Stimulated activated CD4-positive, alpha-beta T cell treated with anti-CD3 and anti-CD28 coated beads, TNF-alpha, amount 100 ng/mL, for 4 hours (primary cell): ENCODE measurements around the gene CYB5D1.
"Not testable (repeated sequence)": the region's sequence is repeated elsewhere in the genome, so short reads cannot be mapped to it uniquely, and the experiment has no call there.

Experiments used
- DNase-seq, 3 experiments: peaks; one replicate each; pipeline ENCODE4 v3.0.0-alpha.2; 2020; ENCODE audit warnings: low read depth in 3 of 3

The CYB5D1 gene

GRCh38 chr17:7857713-7858521, at the start of gene CYB5D1:
Gene CYB5D1 (plus strand): TSS chr17:7858003. CDS start chr17:7858135, 132 bp downstream.
- DNase-seq, result peak; percentile 75 to 85 (median 81)

DNA sequence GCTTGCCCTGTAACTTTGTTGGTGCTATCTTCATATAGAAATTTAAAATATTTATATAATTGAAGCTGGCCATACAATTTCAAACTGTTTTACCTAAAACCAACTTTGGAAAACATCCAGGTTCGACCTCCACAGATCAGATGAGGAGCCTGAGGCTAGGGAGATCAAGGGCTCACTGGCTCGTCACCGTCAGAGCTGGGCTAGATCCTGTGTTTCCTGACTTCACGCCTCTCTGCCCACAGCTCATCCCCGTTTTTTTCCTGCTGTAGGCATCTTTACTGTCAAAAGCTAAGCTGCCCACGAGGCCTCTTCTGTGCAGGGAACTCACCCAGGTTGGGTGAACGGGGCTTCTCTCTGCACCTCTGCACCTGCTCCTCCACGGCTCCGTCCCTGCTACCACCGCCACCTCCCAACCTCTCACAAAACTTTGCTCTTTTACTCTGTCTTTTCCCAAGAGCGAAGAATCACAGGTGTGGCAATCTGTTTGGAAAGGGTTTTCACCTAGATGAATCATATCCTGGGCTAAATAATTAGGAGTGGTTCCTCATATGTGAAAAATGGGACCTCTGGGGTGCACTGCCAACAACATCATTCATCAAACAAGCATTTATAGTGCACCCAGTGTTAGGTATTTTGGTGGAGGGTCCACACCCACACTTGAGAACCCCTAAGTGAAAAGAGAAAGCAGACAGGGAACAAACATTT, 48.6 kb upstream of the CYB5D1 start:
- no peak for DNase-seq

DNA sequence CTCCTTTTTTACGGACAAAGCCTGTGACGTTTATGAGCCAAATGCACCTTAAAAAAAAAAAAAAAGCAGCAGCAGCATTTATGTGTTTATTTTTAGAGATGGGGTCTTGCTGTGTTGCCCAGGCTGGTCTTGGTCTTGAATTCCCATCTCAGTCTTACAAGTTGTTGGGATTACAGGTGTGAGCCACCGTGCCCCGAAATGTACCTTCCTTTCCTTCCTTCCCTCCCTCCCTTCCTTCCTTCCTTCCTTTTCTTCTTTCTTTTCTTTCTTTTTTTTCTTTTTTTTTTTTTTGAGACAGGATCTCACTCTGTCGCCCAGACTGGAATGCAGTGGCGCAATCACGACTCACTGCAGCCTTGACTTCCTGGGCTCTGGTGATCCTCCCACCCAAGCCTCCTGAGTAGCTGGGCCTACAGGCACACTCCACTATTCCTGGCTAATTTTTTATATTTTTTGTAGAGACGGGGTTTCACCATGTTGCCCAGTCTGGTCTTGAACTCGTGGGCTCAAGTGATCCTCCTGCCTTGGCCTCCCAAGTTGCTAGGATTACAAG, 47.9 kb upstream of the CYB5D1 start:
- DNase-seq, result not testable (repeated sequence)

- DNase-seq, result no peak
These were observed 46.6 kb upstream of the CYB5D1 start for GRCh38 chr17:7811251-7811650.

- no peak for DNase-seq
These were observed 42.8 kb upstream of the CYB5D1 start for GRCh38 chr17:7814969-7815368.

- DNase-seq, result no peak
These were observed 40.7 kb upstream of the CYB5D1 start for GRCh38 chr17:7816926-7817642.

GRCh38 chr17:7817643-7817964, 40.2 kb upstream of the CYB5D1 start:
- DNase-seq, result no peak

DNA sequence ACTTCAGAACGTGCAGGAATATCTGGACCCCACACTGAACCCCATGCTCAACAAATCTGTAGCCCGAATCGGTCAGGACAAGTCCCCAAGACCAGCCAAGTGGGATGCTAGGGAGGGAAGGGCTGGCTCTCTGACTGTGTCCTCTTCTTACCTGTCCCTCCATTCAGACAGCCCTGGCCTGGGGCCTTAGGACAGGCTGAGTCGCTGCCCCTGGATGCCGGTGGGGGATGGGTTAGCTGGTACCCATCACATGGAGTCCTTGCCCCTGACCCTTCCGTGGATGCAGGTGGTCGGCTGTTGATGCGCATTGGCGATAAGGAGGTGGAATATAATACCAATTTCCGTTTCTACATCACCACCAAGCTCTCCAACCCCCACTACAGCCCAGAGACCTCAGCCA, 39.8 kb upstream of the CYB5D1 start:
- DNase-seq, result no peak

DNA sequence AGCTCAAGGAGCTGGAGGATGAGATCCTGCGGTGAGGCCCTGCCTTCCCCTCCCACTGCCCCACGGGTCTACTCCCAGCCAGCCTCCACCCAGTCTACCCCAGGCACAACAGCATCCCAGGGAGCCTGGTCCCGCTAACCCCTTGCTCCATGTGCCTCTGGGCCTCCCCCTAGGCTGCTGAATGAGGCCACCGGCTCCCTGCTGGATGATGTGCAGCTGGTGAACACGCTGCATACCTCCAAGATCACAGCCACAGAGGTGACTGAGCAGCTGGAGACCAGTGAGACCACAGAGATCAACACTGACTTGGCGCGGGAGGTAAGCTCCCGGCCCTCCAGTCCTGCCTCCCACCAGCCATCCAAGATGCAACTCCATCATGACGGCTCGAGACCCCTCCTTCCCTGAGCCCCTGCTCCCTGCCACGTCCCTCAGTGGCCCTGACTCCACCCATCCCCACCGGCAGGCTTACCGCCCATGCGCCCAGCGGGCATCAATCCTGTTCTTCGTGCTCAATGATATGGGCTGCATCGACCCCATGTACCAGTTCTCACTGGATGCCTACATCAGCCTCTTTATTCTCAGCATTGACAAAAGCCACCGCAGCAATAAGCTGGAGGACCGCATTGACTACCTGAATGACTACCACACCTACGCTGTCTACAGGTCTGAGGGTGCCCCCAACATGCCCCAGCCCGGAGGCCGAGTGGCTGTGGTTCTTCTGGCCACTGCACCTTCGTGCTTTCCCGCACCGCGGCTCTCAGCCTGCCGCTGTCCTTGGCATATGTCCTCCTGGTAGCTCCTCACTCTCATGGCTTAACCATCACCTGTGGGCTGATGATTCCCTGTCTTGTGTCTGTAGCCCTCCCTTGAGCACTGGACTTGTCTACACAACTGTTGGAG, 38.8 kb upstream of the CYB5D1 start:
- no peak for DNase-seq

- no peak for DNase-seq
These were observed 37.6 kb upstream of the CYB5D1 start for GRCh38 chr17:7820231-7820630.

DNA sequence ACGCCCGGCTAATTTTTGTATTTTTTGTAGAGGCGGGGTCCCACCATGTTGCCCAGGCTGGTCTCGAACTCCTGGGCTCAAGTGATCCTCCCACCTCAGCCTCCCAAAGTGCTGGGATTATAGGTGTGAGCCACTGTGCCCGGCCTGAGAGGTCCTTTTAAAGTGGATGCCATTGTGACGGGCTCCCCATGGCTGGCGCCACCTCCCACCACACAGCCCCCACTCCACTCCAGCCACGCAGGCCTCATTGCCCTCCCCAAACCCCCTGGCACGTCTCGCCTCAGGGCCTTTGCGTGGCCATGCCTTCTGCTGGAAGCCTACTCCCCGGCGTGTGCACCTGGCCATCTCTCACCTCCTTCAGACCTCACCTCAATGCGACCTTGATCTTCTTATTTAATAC, 35.7 kb upstream of the CYB5D1 start:
- no peak for DNase-seq

DNA sequence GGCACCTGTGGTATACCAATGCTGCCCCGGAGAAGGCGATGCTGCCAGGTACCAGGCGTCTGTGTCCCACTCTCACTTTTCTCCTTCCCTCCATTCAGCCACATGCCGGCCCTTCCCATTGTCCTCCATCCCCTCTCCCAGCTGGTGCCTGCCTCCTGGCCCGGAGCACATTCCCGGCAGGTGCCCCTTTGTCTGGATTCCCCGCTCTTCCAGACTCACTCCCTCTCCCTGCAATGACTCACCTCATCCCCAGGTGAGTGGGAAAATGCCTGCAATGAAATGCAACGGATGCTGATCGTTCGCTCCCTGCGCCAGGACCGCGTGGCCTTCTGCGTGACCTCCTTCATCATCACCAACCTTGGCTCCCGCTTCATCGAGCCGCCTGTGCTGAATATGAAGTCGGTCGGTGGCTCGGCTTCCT, 34.2 kb upstream of the CYB5D1 start:
- no peak for DNase-seq

DNA sequence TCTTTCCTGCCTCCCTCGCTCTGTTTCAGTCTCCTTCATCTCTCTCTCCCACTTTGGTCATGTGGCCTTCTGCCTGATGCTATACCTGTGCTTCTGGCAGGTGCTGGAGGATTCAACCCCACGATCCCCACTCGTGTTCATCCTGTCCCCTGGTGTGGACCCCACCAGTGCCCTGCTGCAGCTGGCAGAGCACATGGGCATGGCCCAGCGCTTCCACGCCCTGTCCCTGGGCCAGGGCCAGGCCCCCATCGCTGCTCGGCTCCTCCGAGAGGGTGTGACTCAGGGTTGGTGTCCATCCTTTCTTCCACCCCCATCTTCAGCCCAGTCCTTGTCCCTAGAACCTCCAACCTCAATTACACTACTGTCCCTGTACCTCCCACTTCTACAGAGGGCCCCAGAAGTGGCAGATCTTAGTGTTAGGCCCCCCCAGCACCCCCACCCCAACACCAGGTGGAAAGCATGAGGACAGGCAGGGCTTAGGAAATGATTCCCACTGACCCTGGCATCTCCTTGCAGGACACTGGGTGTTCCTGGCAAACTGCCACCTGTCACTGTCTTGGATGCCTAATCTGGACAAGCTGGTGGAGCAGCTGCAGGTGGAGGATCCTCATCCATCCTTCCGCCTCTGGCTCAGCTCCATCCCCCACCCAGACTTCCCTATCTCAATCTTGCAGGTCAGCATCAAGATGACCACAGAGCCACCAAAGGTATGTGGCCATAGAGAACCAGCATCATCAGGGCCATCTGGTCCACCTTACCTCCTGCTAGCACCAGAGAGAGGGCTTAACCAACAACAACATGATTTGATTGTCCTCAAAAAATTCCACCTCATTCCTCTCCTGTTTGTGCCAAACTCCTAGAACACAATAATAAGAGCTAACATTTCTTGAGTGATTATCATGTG, 33.5 kb upstream of the CYB5D1 start:
- DNase-seq, result no peak

DNA sequence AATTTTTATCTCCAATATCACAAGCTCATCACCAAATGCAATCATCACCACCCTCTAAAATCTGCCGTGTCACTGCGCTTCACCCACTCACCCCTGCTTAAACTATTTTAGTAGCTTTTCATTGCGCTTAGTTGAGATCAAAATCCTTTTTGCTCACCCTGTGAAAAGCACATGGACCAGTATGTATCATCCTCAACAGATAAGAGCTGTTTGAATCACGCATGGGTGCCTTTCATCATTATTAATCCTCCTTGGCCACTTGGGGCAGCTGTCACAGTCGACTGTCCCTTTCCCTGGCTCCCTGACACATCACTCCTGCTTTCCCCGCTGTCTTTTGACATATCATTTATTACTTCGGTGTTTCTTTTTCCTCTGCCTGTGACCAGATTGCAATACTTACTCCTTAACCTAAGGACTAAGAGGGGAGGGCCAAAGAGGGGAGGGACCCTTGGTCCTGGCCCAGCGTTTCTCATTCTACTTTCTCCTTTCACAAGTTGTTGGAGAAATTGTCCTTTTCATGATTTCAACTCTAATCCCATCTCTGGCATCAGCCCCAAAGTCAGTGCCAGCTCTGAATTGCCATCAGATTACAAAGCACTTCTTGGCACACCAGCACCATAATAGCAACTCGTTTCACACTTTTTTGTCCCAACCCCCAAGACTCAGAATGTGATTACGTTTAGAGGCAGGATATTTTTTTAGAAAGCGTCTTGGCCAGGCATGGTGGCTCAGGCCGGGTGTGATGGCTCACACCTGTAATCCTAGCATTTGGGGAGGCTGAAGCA, 32.4 kb upstream of the CYB5D1 start:
- no peak for DNase-seq

DNA sequence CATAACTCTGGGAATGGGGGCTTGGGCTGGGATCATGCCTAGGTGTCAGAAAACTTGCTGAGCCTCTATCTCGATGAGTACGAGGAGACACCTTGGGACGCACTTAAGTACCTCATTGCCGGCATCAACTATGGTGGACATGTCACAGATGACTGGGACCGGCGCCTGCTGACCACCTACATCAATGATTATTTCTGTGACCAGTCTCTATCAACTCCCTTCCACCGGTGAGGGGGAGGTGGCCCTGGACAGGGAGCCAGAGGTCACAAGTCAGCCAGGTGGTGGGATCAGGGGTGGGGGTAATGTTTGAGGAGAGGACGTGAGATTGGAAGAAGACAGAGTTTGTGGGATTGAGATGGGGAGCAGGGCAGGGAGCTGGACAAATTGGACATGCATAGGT, 27.2 kb upstream of the CYB5D1 start:
- DNase-seq, result no peak

DNA sequence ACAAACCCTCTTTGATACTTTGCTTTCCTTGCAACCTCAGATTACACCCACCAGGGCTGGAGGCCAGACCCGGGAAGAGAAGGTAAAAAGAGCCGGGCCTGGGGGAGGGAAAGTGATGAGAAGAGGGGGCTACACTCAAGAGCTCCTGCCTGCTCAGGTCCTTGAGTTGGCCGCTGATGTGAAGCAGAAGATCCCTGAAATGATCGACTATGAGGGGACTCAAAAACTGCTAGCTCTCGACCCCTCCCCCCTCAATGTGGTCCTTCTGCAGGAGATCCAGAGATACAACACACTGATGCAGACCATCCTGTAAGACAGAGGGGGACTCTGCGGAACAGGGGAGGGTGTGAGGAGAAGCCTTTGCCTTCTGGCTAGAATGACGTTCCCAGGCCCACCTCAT, 26.6 kb upstream of the CYB5D1 start:
- DNase-seq, result no peak

DNA sequence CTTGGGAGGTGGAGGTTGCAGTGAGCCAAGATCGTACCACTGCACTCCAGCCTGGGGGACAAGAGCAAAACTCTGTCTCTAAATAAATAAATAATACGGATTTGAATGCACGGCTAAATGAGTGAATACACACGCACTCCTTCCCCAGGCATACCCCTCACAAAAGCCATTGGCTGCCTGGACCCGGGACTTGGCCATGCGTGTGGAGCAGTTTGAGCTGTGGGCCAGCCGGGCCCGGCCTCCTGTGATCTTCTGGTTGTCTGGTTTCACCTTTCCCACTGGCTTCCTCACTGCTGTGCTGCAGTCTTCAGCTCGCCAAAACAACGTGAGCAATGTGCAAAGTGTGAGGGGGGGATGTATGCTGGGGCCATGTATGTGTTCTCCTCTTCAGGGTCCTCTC, 25.4 kb upstream of the CYB5D1 start:
- no peak for DNase-seq

DNA sequence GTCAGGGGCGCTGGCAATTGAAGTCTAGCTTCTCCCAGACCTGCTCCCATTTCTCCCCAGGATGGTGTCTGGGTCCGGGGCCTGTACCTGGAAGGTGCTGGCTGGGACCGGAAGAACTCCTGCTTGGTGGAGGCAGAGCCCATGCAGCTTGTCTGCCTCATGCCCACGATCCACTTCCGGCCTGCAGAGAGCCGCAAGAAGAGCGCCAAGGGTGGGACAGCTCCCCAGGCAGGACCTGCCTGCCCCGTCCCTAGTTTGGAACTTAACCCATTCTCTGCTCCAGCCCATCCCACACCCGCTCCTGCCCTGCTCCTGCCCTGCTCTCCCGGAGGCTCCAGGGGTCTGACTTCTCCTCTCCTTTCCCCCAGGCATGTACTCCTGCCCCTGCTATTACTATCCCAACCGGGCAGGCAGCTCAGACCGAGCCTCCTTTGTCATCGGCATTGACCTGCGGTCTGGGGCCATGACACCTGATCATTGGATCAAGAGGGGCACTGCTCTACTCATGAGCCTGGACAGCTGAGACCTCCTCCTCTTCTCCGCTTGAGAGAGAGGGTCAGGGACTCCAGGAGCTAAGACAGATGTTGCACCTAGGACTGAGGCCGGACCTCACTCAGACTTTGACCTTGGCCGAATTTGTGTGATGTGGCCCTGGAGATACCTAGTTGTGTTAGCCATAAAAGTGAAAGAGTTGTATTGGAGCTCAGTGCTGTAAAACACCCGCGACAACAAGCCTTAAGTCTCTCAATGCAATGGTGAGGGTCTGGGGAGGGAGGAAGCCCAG, 24.6 kb upstream of the CYB5D1 start:
- DNase-seq, result no peak
